Measurements from ENCODE around the gene CRACR2A.

The CRACR2A gene

GRCh38 chr12:3615862-3616261, 137.0 kb downstream of the CRACR2A start:
- no peak for DNase-seq (ENCODE audit: low read depth)

GRCh38 chr12:3614806-3615466, 138.0 kb downstream of the CRACR2A start:
- DNase-seq (ENCODE audit: low read depth): no peak

- no peak for DNase-seq (ENCODE audit: low read depth)
Measured at GRCh38 chr12:3613641-3614395, 139.1 kb downstream of the CRACR2A start.

- DNase-seq (ENCODE audit: low read depth): no peak
Measured at GRCh38 chr12:3611860-3612703, 140.8 kb downstream of the CRACR2A start.

GRCh38 chr12:3607821-3608220, 145.1 kb downstream of the CRACR2A start:
- no peak for DNase-seq (ENCODE audit: low read depth)

GRCh38 chr12:3607039-3607720, 145.7 kb downstream of the CRACR2A start:
- DNase-seq (ENCODE audit: low read depth): no peak

GRCh38 chr12:3606128-3606527, 146.8 kb downstream of the CRACR2A start:
- DNase-seq (ENCODE audit: low read depth): no peak

- DNase-seq (ENCODE audit: low read depth): no peak
Measured at GRCh38 chr12:3605692-3606091, 147.2 kb downstream of the CRACR2A start.

- DNase-seq (ENCODE audit: low read depth): no peak
Measured at GRCh38 chr12:3604748-3605586, 147.9 kb downstream of the CRACR2A start.

- no peak for DNase-seq (ENCODE audit: low read depth)
Measured at GRCh38 chr12:3604286-3604685, 148.6 kb downstream of the CRACR2A start.

GRCh38 chr12:3603576-3603975, 149.3 kb downstream of the CRACR2A start:
- no peak for DNase-seq (ENCODE audit: low read depth)

GRCh38 chr12:3602488-3602887, 150.4 kb downstream of the CRACR2A start:
- DNase-seq (ENCODE audit: low read depth): no peak

- DNase-seq (ENCODE audit: low read depth): no peak
Measured at GRCh38 chr12:3601461-3602150, 151.3 kb downstream of the CRACR2A start.

- no peak for DNase-seq (ENCODE audit: low read depth)
Measured at GRCh38 chr12:3600951-3601350, 152.0 kb downstream of the CRACR2A start.

- no peak for DNase-seq (ENCODE audit: low read depth)
Measured at GRCh38 chr12:3600039-3600720, 152.7 kb downstream of the CRACR2A start.

GRCh38 chr12:3598896-3599860, 153.7 kb downstream of the CRACR2A start:
- no peak for DNase-seq (ENCODE audit: low read depth)

GRCh38 chr12:3597526-3598210, 155.2 kb downstream of the CRACR2A start:
- DNase-seq (ENCODE audit: low read depth): no peak

- DNase-seq (ENCODE audit: low read depth): no peak
Measured at GRCh38 chr12:3596703-3597415, 156.1 kb downstream of the CRACR2A start.
